ENCODE results near the gene CDKL4. TPM values are rescaled to one million over a fixed set of nuclear protein-coding genes. Genes with fewer than 3 reads are reported as not detected.

CDKL4 gene
- total RNA-seq, 5 donors from 2014 or later (not counting 1 experiment from before 2014, with no cell fraction given) = 0.32 to 0.66 (median 0.39) TPM; not detected in 2

DNA sequence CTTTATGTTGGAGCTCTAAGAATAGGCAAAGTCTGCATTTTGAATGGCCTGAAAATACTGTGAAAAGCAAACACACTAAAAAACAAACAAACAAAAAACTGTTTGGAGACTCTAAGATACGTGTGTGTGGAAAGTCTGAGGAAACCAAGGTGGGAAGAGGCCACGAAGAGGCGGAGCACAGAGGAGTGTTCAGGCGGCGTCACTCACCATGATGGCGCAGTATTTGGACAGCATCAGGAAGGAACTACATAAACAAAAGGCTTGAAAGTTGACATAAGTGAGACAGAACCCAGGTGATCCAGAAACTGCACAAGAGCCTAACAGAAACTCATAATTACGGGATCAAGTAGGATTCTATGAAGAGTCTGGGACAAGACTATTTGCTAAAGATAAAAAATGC is 72.1 kb downstream of the CDKL4 start:
- no peak for ATAC-seq (replicated peaks in 1 of 4)

DNA sequence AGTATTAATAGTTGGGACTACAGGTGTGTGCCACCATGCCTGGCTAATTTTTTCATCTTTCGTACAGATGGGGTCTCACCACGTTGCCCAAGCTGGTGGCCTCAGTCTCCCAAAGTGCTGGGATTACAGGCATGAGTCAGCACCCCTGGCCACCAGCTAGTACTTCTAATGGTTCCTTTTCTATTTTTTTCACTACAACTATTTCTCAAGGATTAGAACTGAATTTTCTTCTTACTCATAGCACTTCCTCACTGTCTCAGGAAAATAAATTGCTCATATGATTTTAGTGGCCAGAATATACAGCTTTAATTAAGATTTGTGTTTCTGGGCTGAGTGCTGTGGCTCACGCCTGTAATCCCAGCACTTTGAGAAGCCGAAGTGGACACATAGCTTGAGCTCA is 79.7 kb downstream of the CDKL4 start:
- DNase-seq = no peak
- WGBS (ENCODE audit: insufficient coverage) = 74% methylated on average over 4 of the region's 4 CpGs
- POLR2A ChIA-PET = no interaction called here

More for the DNA sequence above, 72.1 kb downstream of the CDKL4 start:
- Histone ChIP-seq H3K4me3 (ENCODE audit: control insufficient read depth in 1 of 2, extremely low read depth in 1 of 2, low read length in 1 of 2) (no peak overlapping the region), H3K36me3 (ENCODE audit: control insufficient read depth in 2 of 2, extremely low read depth in 1 of 2, insufficient read depth in 1 of 2, low read length in 1 of 2) (no peaks in the 10 kb centered on the region), H3K4me1 (ENCODE audit: control insufficient read depth in 1 of 2, extremely low read depth in 1 of 2, insufficient read depth in 2 of 2, low read length in 2 of 2) (no peaks in the 10 kb centered on the region), H3K27me3 (replicated peaks in 1 of 2; ENCODE audit: control insufficient read depth in 2 of 2, extremely low read depth in 1 of 2, insufficient read depth in 2 of 2, low read length in 1 of 2) (no peaks in the 10 kb centered on the region), H3K27ac (ENCODE audit: low read length) (no peak overlapping the region), H3K9me3 (no peaks in the 10 kb centered on the region)
- ChIA-PET CTCF (interaction anchor here in 1 of 2 donors (0.7 kb wide), 1 partner anchor 588 kb away, joined by 6 read pairs; no protein-coding TSS in a partner anchor), POLR2A (no interaction called here)
- Mint-ChIP-seq H3K4me1 (peaks cover 0 to 2% (median 0%) of the 10 kb centered on the region in 3 donors), H3K27me3 (no peaks in the 10 kb centered on the region), H3K4me3 (no peak overlapping the region), H3K36me3 (no peaks in the 10 kb centered on the region), H3K27ac (no peak overlapping the region), H3K9me3 (no peaks in the 10 kb centered on the region)
- DNase-seq = no peak
- WGBS (ENCODE audit: insufficient coverage) = 92% methylated on average over 7 of the region's 7 CpGs

DNA sequence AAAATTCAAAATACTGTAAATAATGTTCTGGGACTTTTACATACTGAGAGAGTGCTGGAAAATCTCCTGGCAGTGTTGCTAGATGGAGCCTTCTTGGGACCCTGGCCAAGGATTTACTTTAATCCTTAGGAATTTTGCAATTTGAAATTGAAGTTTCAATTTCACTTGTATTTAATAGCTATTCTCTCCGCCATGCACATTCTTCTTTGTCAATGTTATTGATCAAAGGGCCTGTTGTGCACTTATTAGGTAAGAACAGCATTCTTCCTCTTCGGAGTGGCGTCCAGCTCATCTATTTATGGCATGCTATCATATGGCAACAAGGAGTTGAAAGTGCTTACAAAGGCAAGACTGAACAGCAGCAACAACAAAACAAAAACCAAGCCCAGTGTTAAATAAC is 82.8 kb downstream of the CDKL4 start:
- ATAC-seq (replicated peaks in 1 of 4) (no peak), DNase-seq (no peak)
- Mint-ChIP-seq H3K9me3 (no peaks in the 10 kb centered on the region), H3K4me1 (no peaks in the 10 kb centered on the region), H3K36me3 (no peaks in the 10 kb centered on the region), H3K27me3 (no peaks in the 10 kb centered on the region), H3K4me3 (no peak overlapping the region), H3K27ac (no peak overlapping the region)
- Histone ChIP-seq H3K4me1 (ENCODE audit: control insufficient read depth in 1 of 2, extremely low read depth in 1 of 2, insufficient read depth in 2 of 2, low read length in 2 of 2) (no peaks in the 10 kb centered on the region), H3K27me3 (replicated peaks in 1 of 2; ENCODE audit: control insufficient read depth in 2 of 2, extremely low read depth in 1 of 2, insufficient read depth in 2 of 2, low read length in 1 of 2) (peaks cover 0 to 5% of the 10 kb centered on the region in 2 experiments), H3K36me3 (ENCODE audit: control insufficient read depth in 2 of 2, extremely low read depth in 1 of 2, insufficient read depth in 1 of 2, low read length in 1 of 2) (no peaks in the 10 kb centered on the region), H3K27ac (ENCODE audit: low read length) (no peak overlapping the region), H3K9me3 (no peaks in the 10 kb centered on the region), H3K4me3 (ENCODE audit: control insufficient read depth in 1 of 2, extremely low read depth in 1 of 2, low read length in 1 of 2) (no peak overlapping the region)
- POLR2A ChIA-PET = no interaction called here
- CTCF ChIA-PET = interaction anchor here in 1 of 2 donors (0.6 kb wide), 1 partner anchor 14 kb away, joined by 4 read pairs; no protein-coding TSS in a partner anchor
- 100% methylated on average over 1 of the region's 3 CpGs for WGBS (ENCODE audit: insufficient coverage)

More for the DNA sequence above, 79.7 kb downstream of the CDKL4 start:
- Mint-ChIP-seq H3K27ac (no peak overlapping the region), H3K27me3 (no peaks in the 10 kb centered on the region), H3K36me3 (no peaks in the 10 kb centered on the region), H3K4me1 (peaks cover 0 to 2% (median 0%) of the 10 kb centered on the region in 3 donors), H3K4me3 (no peak overlapping the region), H3K9me3 (no peaks in the 10 kb centered on the region)
- ATAC-seq (replicated peaks in 1 of 4) = no peak
- Histone ChIP-seq H3K36me3 (ENCODE audit: control insufficient read depth in 2 of 2, extremely low read depth in 1 of 2, insufficient read depth in 1 of 2, low read length in 1 of 2) (no peaks in the 10 kb centered on the region), H3K4me1 (ENCODE audit: control insufficient read depth in 1 of 2, extremely low read depth in 1 of 2, insufficient read depth in 2 of 2, low read length in 2 of 2) (no peaks in the 10 kb centered on the region), H3K4me3 (ENCODE audit: control insufficient read depth in 1 of 2, extremely low read depth in 1 of 2, low read length in 1 of 2) (no peak overlapping the region), H3K9me3 (no peaks in the 10 kb centered on the region), H3K27me3 (replicated peaks in 1 of 2; ENCODE audit: control insufficient read depth in 2 of 2, extremely low read depth in 1 of 2, insufficient read depth in 2 of 2, low read length in 1 of 2) (peaks cover 0 to 8% of the 10 kb centered on the region in 2 experiments), H3K27ac (ENCODE audit: low read length) (no peak overlapping the region)
- CTCF ChIA-PET = interaction anchor here in 1 of 2 donors (1.5 kb wide), 1 partner anchor 64 kb away, joined by 4 read pairs; no protein-coding TSS in a partner anchor

DNA sequence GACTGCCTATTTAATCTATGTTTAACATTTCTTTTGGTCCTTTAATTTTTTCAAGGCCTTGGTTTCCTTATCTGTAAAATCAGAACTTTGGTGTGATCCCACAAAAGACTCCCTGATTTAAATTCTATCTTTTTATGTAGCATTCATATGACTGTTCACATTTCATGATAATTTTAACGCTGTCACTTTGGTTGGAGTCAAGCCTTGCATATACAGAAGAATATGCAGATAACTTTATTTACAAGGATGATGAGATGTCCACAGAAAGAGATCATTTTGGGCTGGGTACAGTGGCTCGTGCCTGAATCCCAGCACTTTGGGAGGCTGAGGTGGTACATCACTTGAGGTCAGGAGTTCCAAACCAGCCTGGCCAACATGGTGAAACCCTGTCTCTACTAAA is 84.5 kb downstream of the CDKL4 start:
- Mint-ChIP-seq H3K4me3 (no peak overlapping the region), H3K4me1 (no peaks in the 10 kb centered on the region), H3K27me3 (no peaks in the 10 kb centered on the region), H3K36me3 (no peaks in the 10 kb centered on the region), H3K27ac (no peak overlapping the region), H3K9me3 (no peaks in the 10 kb centered on the region)
- H3K36me3 ChIP-seq (ENCODE audit: control insufficient read depth in 2 of 2, extremely low read depth in 1 of 2, insufficient read depth in 1 of 2, low read length in 1 of 2) = no peaks in the 10 kb centered on the region
- peaks cover 0 to 5% of the 10 kb centered on the region in 2 experiments for H3K27me3 ChIP-seq (replicated peaks in 1 of 2; ENCODE audit: control insufficient read depth in 2 of 2, extremely low read depth in 1 of 2, insufficient read depth in 2 of 2, low read length in 1 of 2)
- H3K4me1 ChIP-seq (ENCODE audit: control insufficient read depth in 1 of 2, extremely low read depth in 1 of 2, insufficient read depth in 2 of 2, low read length in 2 of 2) = no peaks in the 10 kb centered on the region
- no CpG with 5 or more reads among the region's 2 CpGs for WGBS (ENCODE audit: insufficient coverage)
- POLR2A ChIA-PET = no interaction called here
- no peak for DNase-seq
- no peak for ATAC-seq (replicated peaks in 1 of 4)
- H3K27ac ChIP-seq (ENCODE audit: low read length) = no peak overlapping the region
- no peaks in the 10 kb centered on the region for H3K9me3 ChIP-seq
- CTCF ChIA-PET = no interaction called here
- H3K4me3 ChIP-seq (ENCODE audit: control insufficient read depth in 1 of 2, extremely low read depth in 1 of 2, low read length in 1 of 2) = no peak overlapping the region

DNA sequence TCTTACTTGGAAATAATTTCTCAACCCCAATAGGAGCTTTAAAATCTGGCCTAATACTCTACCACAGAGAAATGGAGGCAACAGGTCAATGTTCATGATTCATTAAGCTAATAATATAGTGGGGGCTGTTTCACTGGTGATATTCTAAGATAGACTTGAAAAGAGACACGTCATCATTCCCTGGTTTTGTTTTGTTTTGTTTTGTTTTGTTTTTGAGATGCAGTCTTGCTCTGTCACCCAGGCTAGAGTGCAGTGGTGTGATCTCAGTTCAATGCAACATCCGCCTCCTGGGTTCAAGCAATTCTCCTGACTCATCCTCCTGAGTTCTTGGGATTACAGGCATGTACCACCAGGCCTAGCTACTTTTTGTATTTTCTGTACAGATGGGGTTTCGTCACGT is 85.4 kb downstream of the CDKL4 start:
- Histone ChIP-seq H3K4me3 (ENCODE audit: control insufficient read depth in 1 of 2, extremely low read depth in 1 of 2, low read length in 1 of 2) (no peak overlapping the region), H3K36me3 (ENCODE audit: control insufficient read depth in 2 of 2, extremely low read depth in 1 of 2, insufficient read depth in 1 of 2, low read length in 1 of 2) (no peaks in the 10 kb centered on the region), H3K4me1 (ENCODE audit: control insufficient read depth in 1 of 2, extremely low read depth in 1 of 2, insufficient read depth in 2 of 2, low read length in 2 of 2) (no peaks in the 10 kb centered on the region), H3K9me3 (no peaks in the 10 kb centered on the region), H3K27ac (ENCODE audit: low read length) (no peak overlapping the region), H3K27me3 (replicated peaks in 1 of 2; ENCODE audit: control insufficient read depth in 2 of 2, extremely low read depth in 1 of 2, insufficient read depth in 2 of 2, low read length in 1 of 2) (peaks cover 0 to 5% of the 10 kb centered on the region in 2 experiments)
- H3K9me3 Mint-ChIP-seq = no peaks in the 10 kb centered on the region
- ChIA-PET CTCF (no interaction called here), POLR2A (no interaction called here)
- ATAC-seq (replicated peaks in 1 of 4) (no peak), DNase-seq (no peak)
- WGBS (ENCODE audit: insufficient coverage) = 88% methylated on average over 4 of the region's 4 CpGs
- no peaks in the 10 kb centered on the region for H3K27me3 Mint-ChIP-seq
- no peak overlapping the region for H3K4me3 Mint-ChIP-seq
- no peaks in the 10 kb centered on the region for H3K4me1 Mint-ChIP-seq
- H3K36me3 Mint-ChIP-seq = no peaks in the 10 kb centered on the region
- H3K27ac Mint-ChIP-seq = no peak overlapping the region

DNA sequence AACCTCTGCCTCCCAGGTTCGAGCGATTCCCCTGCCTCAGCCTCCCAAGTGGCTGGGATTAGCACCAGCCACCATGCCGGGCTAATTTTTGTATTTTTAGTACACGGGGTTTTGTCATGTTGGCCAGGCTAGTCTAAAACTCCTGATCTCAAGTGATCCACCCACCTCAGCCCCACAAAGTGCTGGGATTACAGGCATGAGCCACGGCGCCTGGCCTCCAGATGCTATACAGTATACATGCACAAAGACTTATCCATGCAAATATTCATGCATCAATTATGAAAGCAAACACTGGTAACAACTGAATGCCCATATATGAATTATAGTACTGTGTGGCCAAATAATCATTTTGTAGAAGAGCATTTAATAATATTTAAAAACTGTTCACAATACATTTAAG is 86.9 kb downstream of the CDKL4 start:
- no peaks in the 10 kb centered on the region for H3K4me1 Mint-ChIP-seq
- H3K9me3 Mint-ChIP-seq = no peaks in the 10 kb centered on the region
- H3K27ac ChIP-seq (ENCODE audit: low read length) = no peak overlapping the region
- no peaks in the 10 kb centered on the region for H3K27me3 Mint-ChIP-seq
- H3K27me3 ChIP-seq (replicated peaks in 1 of 2; ENCODE audit: control insufficient read depth in 2 of 2, extremely low read depth in 1 of 2, insufficient read depth in 2 of 2, low read length in 1 of 2) = peaks cover 0 to under 1% of the 10 kb centered on the region in 2 experiments
- H3K4me3 ChIP-seq (ENCODE audit: control insufficient read depth in 1 of 2, extremely low read depth in 1 of 2, low read length in 1 of 2) = no peak overlapping the region
- 100% methylated on average over 2 of the region's 6 CpGs for WGBS (ENCODE audit: insufficient coverage)
- no peaks in the 10 kb centered on the region for H3K36me3 Mint-ChIP-seq
- H3K9me3 ChIP-seq = no peaks in the 10 kb centered on the region
- ChIA-PET POLR2A (no interaction called here), CTCF (interaction anchor here in 1 of 2 donors (0.6 kb wide), 1 partner anchor 120 kb away, joined by 3 read pairs; no protein-coding TSS in a partner anchor)
- DNase-seq = no peak
- no peak overlapping the region for H3K27ac Mint-ChIP-seq
- H3K4me3 Mint-ChIP-seq = no peak overlapping the region
- no peaks in the 10 kb centered on the region for H3K4me1 ChIP-seq (ENCODE audit: control insufficient read depth in 1 of 2, extremely low read depth in 1 of 2, insufficient read depth in 2 of 2, low read length in 2 of 2)
- H3K36me3 ChIP-seq (ENCODE audit: control insufficient read depth in 2 of 2, extremely low read depth in 1 of 2, insufficient read depth in 1 of 2, low read length in 1 of 2) = no peaks in the 10 kb centered on the region
- no peak for ATAC-seq (replicated peaks in 1 of 4)

DNA sequence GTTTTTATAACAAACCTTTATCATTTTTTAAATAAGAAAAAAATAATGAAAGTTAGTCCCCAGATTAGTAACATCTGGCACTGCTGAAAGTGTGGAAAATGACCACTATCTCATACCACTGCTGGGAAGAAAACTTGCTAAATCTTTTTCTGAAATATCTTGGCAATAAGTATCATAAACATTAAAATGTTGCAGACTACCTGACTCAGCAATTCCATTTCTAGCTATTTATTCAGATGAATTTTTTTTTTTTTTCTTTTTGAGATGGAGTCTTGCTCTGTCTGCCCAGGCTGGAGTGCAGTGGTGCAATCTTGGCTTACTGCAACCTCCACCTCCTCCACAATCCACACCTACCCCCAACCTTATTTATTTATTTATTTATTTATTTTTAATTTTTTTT is 87.7 kb downstream of the CDKL4 start:
- POLR2A ChIA-PET = no interaction called here
- Histone ChIP-seq H3K4me3 (ENCODE audit: control insufficient read depth in 1 of 2, extremely low read depth in 1 of 2, low read length in 1 of 2) (no peak overlapping the region), H3K4me1 (ENCODE audit: control insufficient read depth in 1 of 2, extremely low read depth in 1 of 2, insufficient read depth in 2 of 2, low read length in 2 of 2) (no peaks in the 10 kb centered on the region), H3K27ac (ENCODE audit: low read length) (no peak overlapping the region), H3K9me3 (no peaks in the 10 kb centered on the region), H3K36me3 (ENCODE audit: control insufficient read depth in 2 of 2, extremely low read depth in 1 of 2, insufficient read depth in 1 of 2, low read length in 1 of 2) (no peaks in the 10 kb centered on the region), H3K27me3 (replicated peaks in 1 of 2; ENCODE audit: control insufficient read depth in 2 of 2, extremely low read depth in 1 of 2, insufficient read depth in 2 of 2, low read length in 1 of 2) (no peaks in the 10 kb centered on the region)
- Mint-ChIP-seq H3K4me3 (no peak overlapping the region), H3K9me3 (no peaks in the 10 kb centered on the region), H3K36me3 (no peaks in the 10 kb centered on the region), H3K27me3 (no peaks in the 10 kb centered on the region), H3K4me1 (no peaks in the 10 kb centered on the region), H3K27ac (no peak overlapping the region)
- ATAC-seq (replicated peaks in 1 of 4) (no peak), DNase-seq (no peak)
- CTCF ChIA-PET = no interaction called here
